HL-60 (cell line): ENCODE results near the gene TMEM116.
"Not testable (repeated sequence)": the region's sequence is repeated elsewhere in the genome, so short reads cannot be mapped to it uniquely, and the experiment has no call there.

Source experiments
- DNase-seq, 2 experiments: peaks; one replicate each; pipeline ENCODE4 v3.0.0-alpha.2; 2010 to 2020; ENCODE audit warnings: low read depth in 1 of 2, low spot score in 1 of 2
- H3K27ac ChIP-seq: fragments of 250-450 bp; sonication (Bioruptor Pico); replicated peaks from 2 replicates; pipeline ENCODE4 v1.5.1; 2020; ENCODE audit warnings: mild to moderate bottlenecking, moderate library complexity
- H3K27me3 ChIP-seq: fragments of 250-450 bp; sonication (Bioruptor Pico); 2 replicates; pipeline ENCODE4 v1.5.1; 2021; ENCODE audit warnings: mild to moderate bottlenecking, moderate library complexity; ENCODE audit not compliant: insufficient read depth, poor library complexity, severe bottlenecking
- H3K4me3 ChIP-seq: replicated peaks from 2 replicates; pipeline ENCODE4 v1.5.1; 2011; ENCODE audit warnings: mild to moderate bottlenecking, control low read depth, low read length; ENCODE audit not compliant: insufficient read depth
- CTCF ChIP-seq: IDR thresholded peaks from one replicate; pipeline ENCODE4 v1.5.1; 2011; ENCODE audit warnings: low read length, control low read depth, inconsistent platforms; ENCODE audit not compliant: insufficient read depth
- GABPA ChIP-seq: IDR thresholded peaks from 2 replicates; pipeline ENCODE4 v1.6.1; 2012; ENCODE audit warnings: low read depth
- POLR2AphosphoS5 ChIP-seq: IDR thresholded peaks from 2 replicates; pipeline ENCODE4 v1.6.1; 2012; ENCODE audit warnings: low read depth
- REST ChIP-seq: IDR thresholded peaks from 2 replicates; pipeline ENCODE4 v1.6.1; 2012; ENCODE audit warnings: low read depth; ENCODE audit not compliant: insufficient replicate concordance
- SPI1 ChIP-seq: IDR thresholded peaks from 2 replicates; pipeline ENCODE4 v1.6.1; 2012; ENCODE audit warnings: low read depth, mild to moderate bottlenecking, borderline replicate concordance

The TMEM116 gene

GRCh38 chr12:111995782-111996480 lies 17.0 kb downstream of the TMEM116 start:
- Histone ChIP-seq H3K27me3 (no peaks in the 10 kb centered on the region), H3K4me3 (no peak overlapping the region), H3K27ac (no peak overlapping the region)
- no peak for DNase-seq
- TF ChIP-seq CTCF: no peak

- H3K27me3 ChIP-seq, H3K27ac ChIP-seq: not testable (repeated sequence)
- peak; percentile 28 to 67 for DNase-seq
- peak overlapping the region; percentile 7; the same call in 1 of the 2 replicates for H3K4me3 ChIP-seq
- TF ChIP-seq SPI1: 0 out of 2 replicates have a peak, but pooled peaks have one; percentile 6
Measured at GRCh38 chr12:111994211-111995111, 18.5 kb downstream of the TMEM116 start.

- H3K27ac ChIP-seq: no peak overlapping the region
- TF ChIP-seq GABPA (no peak), REST (no peak), POLR2AphosphoS5 (no peak), SPI1 (no peak), CTCF (no peak)
- H3K4me3 ChIP-seq: no peak overlapping the region
- DNase-seq: no peak
- H3K27me3 ChIP-seq: no peaks in the 10 kb centered on the region
Measured at GRCh38 chr12:111993292-111994150, 19.4 kb downstream of the TMEM116 start.

GRCh38 chr12:111992464-111992863 lies 20.5 kb downstream of the TMEM116 start:
- no peak overlapping the region for H3K4me3 ChIP-seq
- TF ChIP-seq GABPA: no peak
- no peak for TF ChIP-seq SPI1
- TF ChIP-seq REST: no peak
- TF ChIP-seq POLR2AphosphoS5: no peak
- no peak for TF ChIP-seq CTCF
- DNase-seq: no peak
- H3K27ac ChIP-seq: no peak overlapping the region
- H3K27me3 ChIP-seq: no peaks in the 10 kb centered on the region
